Hepatocyte (in vitro differentiated cells): ENCODE measurements around the gene ACTR1A.

Source experiments
- CTCF ChIP-seq: fragments of 200-600 bp; sonication (generic); IDR thresholded peaks from 2 replicates; pipeline ENCODE4 v1.5.1; 2016; ENCODE audit warnings: antibody characterized with exemption, mild to moderate bottlenecking; ENCODE audit not compliant: poor library complexity
- EZH2 ChIP-seq: fragments of 200-600 bp; sonication (generic); IDR thresholded peaks from 2 replicates; pipeline ENCODE4 v1.6.1; 2016; ENCODE audit warnings: antibody characterized with exemption, mild to moderate bottlenecking, borderline replicate concordance

GRCh38 chr10:102540023-102540422 is 37.5 kb upstream of the ACTR1A start:
- peak; percentile 21 for TF ChIP-seq CTCF
- TF ChIP-seq EZH2 = no peak
